Myocyte (in vitro differentiated cells): Measurements from ENCODE around the gene RAP1A. TPM values are rescaled to one million over a fixed set of nuclear protein-coding genes. Genes with fewer than 3 reads are reported as not detected.

ENCODE experiments used
- DNase-seq: peaks from one replicate; pipeline ENCODE4 v3.0.0-alpha.2; 2012; ENCODE audit warnings: low read depth
- total RNA-seq: library from RNA; depleted of rRNA; stranded (reverse); fragments of >200 nt; gene quantifications from 2 replicates; pipeline ENCODE4 v1.2.3, GENCODE V29; 2014

Gene RAP1A
- total RNA-seq, 1 donor from 2014 or later = 19.2 TPM

GRCh38 chr1:111755331-111756123 is 135.9 kb downstream of the RAP1A start, which contains the start of gene DDX20:
Gene DDX20 (plus strand): TSS chr1:111755901. CDS start chr1:111755925, 24 bp downstream.
- peak; percentile 97 for DNase-seq

GRCh38 chr1:111756124-111756513 is 136.5 kb downstream of the RAP1A start:
- DNase-seq = no peak

GRCh38 chr1:111758373-111758772 is 138.8 kb downstream of the RAP1A start:
- no peak for DNase-seq

GRCh38 chr1:111761717-111762116 is 142.1 kb downstream of the RAP1A start:
- DNase-seq = no peak

GRCh38 chr1:111762332-111762731 is 142.7 kb downstream of the RAP1A start:
- DNase-seq = no peak

Other genes with a start within 250 kb of the RAP1A start
- gene OVGP1, start 192.1 kb upstream of the RAP1A start, total RNA-seq = 0.08 and 0.94 TPM in 2 replicates
- 82.1 and 95.7 TPM in 2 replicates for gene WDR77, start 170.5 kb upstream of the RAP1A start, total RNA-seq
- 241 and 345 TPM in 2 replicates for gene ATP5PB, start 170.3 kb upstream of the RAP1A start, total RNA-seq
- gene C1orf162, start 145.8 kb upstream of the RAP1A start, total RNA-seq = 0.36 and 0.45 TPM in 2 replicates
- not detected in 2 replicates for gene ADORA3, start 116.2 kb upstream of the RAP1A start, total RNA-seq
- not detected in 2 replicates for gene TMIGD3, start 116.2 kb upstream of the RAP1A start, total RNA-seq
- gene INKA2, start 119.6 kb downstream of the RAP1A start, total RNA-seq = 31.9 and 50.6 TPM in 2 replicates
- gene DDX20, start 136.1 kb downstream of the RAP1A start, total RNA-seq = 22.4 and 27.0 TPM in 2 replicates